Stimulated activated memory B cell treated with anti-CD40 and anti-IgM and Interleukin-4, amounts not matched to agents 10 μg/mL and 1 μg/mL and 100 μg/mL, for 72 hours (primary cell): ENCODE data around the gene AFAP1L1.
A peak's percentile ranks its signal among the peaks of the same experiment; 100 is the strongest.

Experiments used
- ATAC-seq: fragments of 150-1000 bp; cut with Tn5 transposase; 2 replicates; pipeline ENCODE4 v1.10.0; 2021
- H3K27ac Mint-ChIP-seq: one replicate; pipeline ENCODE4 v1.8.0; 2022; ENCODE audit warnings: mild to moderate bottlenecking, mixed read lengths
- H3K27me3 Mint-ChIP-seq: one replicate; pipeline ENCODE4 v1.8.0; 2022; ENCODE audit warnings: mixed read lengths
- H3K36me3 Mint-ChIP-seq: one replicate; pipeline ENCODE4 v1.8.0; 2022; ENCODE audit warnings: mixed read lengths
- H3K4me1 Mint-ChIP-seq: one replicate; pipeline ENCODE4 v1.8.0; 2022; ENCODE audit warnings: mixed read lengths
- H3K4me3 Mint-ChIP-seq: one replicate; pipeline ENCODE4 v1.8.0; 2022; ENCODE audit warnings: mild to moderate bottlenecking, moderate library complexity, mixed read lengths
- H3K9me3 Mint-ChIP-seq: one replicate; pipeline ENCODE4 v1.8.0; 2022; ENCODE audit warnings: mixed read lengths

AFAP1L1 gene

DNA sequence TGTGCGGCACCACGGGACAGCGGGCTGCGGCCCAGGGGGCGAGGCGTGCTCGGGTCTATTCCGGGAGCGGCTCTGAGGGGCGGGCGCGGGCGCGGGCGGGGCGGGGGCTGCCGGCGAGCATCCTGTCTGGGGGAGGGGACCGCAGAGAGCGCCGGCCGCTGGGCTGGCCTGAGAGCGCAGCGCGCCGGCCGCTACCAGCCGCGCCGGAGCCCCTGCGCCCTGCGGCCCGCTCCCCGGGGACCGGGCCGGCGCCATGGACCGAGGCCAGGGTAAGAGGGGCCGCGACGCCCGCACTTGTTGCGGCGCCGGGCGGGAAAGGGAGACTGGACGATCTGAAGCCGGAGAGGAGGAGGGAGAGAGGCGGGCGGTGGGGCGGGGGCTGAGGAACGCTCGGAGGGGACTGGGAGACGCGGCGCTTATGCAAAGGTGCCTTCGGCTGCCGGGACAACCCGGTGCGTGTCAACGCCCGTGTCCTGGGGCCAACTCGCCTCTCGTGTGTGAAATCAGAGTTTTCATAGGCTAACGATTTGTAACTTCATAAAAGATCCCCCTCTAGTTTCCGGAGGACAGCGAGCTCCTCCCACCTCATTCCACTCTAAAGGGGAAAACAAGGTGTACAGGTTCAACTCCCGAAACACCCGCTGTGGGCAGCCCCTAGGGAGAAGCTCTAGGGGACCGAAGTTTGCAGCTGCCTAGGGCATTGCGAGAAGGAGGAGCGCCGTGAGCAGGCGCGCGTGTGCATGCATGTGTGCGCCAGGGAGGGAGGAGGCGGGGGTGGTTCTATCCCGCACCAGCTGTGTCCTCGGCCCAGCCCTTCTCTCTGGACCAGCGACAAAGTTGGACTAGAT, at the start of gene AFAP1L1:
Gene AFAP1L1, plus strand, starts transcription at position 144 of the 848 bp plus-strand sequence. Its CDS starts 110 bp downstream, at position 254.
- H3K9me3 Mint-ChIP-seq: peaks cover 9% of the 10 kb centered on the region
- H3K4me1 Mint-ChIP-seq: peaks cover 14% of the 10 kb centered on the region
- peaks cover 54% of the 10 kb centered on the region for H3K27me3 Mint-ChIP-seq

DNA sequence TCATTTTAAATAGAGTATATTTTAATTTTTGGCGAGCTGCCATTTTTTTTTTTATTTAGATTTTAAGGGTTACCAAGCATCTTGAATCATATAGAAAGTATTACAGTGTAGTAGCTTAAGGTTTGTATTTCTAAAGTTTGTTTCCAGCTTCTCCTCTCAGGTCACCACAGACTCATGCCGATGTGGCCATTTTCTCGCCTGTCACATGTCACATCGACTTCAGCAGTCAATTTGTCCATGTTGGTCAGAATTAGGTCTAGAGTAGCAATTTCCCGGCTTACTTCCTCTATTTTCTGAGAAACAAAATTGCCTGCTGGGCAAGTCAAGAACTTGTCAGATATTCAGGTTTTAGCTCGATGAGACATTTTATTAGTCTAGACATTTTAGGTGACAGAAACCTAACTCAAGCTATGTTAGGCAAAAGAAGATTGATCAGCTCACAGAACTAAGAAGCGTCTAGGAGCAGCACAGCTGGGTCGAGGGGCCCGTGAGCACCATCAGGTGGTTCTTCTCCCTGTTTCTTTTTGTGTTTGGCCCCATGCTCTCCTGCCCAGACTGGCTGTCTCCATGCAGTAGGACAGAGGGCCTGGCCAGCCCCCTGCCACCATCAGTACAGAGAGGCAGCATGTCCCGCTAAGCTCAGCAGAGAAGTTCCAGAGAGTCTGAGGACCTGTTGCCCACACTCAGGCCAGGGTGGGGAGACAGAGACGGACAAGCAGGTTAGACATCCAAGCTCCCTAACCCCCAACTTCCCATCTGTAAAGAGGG, 48.4 kb upstream of the AFAP1L1 start:
- Mint-ChIP-seq H3K4me1 (no peaks in the 10 kb centered on the region), H3K27me3 (peaks cover 25% of the 10 kb centered on the region), H3K4me3 (no peak overlapping the region), H3K27ac (no peak overlapping the region), H3K36me3 (no peaks in the 10 kb centered on the region), H3K9me3 (no peaks in the 10 kb centered on the region)
- ATAC-seq: no peak

More for the DNA sequence above, at the start of gene AFAP1L1:
- Mint-ChIP-seq H3K27ac (no peak within 1 kb of the TSS), H3K36me3 (no peaks in the 10 kb centered on the region), H3K4me3 (peak within 1 kb of the TSS; percentile 81)
- peak; percentile 74 for ATAC-seq

DNA sequence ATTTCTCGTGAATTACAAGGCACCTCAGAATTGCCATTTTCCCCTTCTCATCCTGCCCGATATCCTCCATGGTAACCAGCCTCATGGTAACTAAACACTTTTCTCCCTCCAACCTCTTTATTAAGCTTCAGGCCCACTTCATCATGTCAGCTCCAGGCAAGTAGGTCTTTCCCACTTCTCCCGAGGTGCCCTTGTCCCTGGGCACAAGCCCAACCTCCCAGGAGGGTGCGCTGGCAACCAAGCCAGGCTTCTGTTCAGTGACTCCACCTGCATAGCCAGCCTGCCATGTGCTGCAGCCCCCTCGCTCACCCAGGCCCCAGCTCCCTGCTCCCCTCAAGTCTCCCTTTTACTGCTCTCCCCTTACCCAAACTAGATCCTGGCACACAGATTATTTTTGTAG, 47.4 kb upstream of the AFAP1L1 start:
- ATAC-seq: no peak
- Mint-ChIP-seq H3K27me3 (peaks cover 28% of the 10 kb centered on the region), H3K36me3 (no peaks in the 10 kb centered on the region), H3K4me1 (no peaks in the 10 kb centered on the region), H3K9me3 (no peaks in the 10 kb centered on the region), H3K27ac (no peak overlapping the region), H3K4me3 (no peak overlapping the region)

DNA sequence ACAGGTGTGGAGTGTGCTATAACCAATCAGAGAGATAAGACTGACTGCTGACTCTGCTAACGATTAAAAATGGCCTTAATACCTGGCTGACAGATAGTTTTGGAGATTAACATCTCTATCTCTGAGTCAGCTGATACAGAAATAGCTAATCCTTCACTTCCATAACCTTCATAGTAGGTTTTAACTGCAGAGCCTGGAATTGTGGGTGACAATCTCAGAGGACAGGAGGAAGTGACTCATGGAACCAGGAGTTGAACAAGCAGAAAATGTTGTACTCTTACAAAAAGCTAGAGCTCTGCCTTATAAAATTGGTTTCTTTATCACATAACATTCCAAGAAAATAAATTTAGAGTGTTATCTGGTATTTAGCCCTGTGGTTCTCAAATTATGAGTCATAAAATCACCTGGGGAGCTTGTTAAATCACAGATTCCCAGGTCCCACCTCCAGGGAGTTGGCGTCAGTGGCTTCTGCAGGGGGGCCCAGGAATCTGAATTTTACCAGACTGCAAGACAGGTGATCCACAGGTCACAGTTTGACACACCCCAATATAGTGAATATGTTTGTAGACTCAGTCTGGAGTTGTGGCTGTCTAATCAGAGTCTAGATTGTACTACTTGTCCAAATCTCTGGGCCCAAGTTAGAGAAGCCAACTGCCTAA, 44.4 kb upstream of the AFAP1L1 start:
- no peak overlapping the region for H3K27ac Mint-ChIP-seq
- no peak for ATAC-seq
- no peaks in the 10 kb centered on the region for H3K36me3 Mint-ChIP-seq

DNA sequence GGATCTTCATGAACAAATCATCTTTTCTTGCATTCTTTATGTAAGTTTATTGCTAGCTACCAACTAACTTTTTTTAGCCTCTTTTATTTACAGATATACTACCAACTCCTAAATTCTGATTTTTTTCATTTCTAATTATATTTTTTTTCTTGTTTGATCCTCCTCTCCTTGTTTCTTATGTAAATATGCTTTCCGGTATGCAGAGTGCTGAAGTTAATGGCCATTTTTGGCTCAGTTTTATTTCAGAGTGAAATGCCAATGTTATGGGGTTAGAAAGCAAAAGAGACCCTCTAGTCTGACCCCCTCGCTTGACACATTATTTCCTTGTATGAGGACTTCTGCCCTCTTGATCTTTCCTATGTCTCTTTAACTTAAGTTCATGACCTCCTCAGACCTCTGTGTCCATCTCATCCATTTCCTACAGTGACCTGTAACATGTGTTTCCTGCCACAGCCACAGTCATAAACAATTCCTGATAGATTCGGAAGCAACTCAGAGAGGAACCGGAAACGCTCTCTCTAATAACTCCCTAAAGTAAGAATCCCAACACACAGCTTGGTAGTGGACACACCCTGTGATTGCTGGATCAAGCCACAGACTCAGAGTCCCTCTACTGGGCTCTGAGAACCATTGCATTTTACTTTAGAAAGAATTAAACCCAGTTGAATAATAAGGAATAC, 42.9 kb upstream of the AFAP1L1 start:
- H3K4me3 Mint-ChIP-seq: no peak overlapping the region
- H3K27ac Mint-ChIP-seq: no peak overlapping the region
- ATAC-seq: no peak
- no peaks in the 10 kb centered on the region for H3K4me1 Mint-ChIP-seq
- no peaks in the 10 kb centered on the region for H3K9me3 Mint-ChIP-seq
- peaks cover 23% of the 10 kb centered on the region for H3K27me3 Mint-ChIP-seq
- no peaks in the 10 kb centered on the region for H3K36me3 Mint-ChIP-seq

More for the DNA sequence above, 44.4 kb upstream of the AFAP1L1 start:
- no peaks in the 10 kb centered on the region for H3K9me3 Mint-ChIP-seq
- peaks cover 23% of the 10 kb centered on the region for H3K27me3 Mint-ChIP-seq
- H3K4me3 Mint-ChIP-seq: no peak overlapping the region
- H3K4me1 Mint-ChIP-seq: no peaks in the 10 kb centered on the region

DNA sequence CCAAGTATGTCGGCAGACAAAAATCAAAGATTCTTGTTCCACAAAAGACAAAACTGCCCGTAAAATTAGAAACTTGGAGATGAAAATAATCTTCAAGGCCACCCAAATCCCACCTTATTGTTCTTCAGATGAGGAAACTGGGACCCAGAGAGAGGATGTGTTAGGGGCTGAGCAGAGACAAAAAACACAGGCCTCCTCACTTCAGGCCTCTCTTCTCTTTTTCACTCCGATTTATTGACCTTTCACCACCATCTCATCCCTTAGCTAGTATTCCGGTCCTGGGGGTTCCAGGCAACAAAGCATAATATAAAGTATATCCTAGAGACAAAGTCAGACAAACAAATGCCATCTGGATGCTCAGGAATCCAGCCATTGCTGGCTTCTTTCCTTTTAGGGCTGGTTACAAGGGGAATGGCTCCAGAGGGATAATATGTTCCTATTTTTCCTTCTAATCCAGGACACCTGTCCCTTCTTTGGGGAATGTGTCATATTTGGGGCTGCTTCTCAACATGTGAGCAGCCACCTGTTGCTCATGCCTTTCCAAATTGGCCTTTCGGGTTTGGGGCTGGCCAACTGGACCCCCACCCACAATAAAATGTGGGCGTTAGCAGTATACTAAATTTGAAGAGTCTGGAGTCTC, 42.2 kb upstream of the AFAP1L1 start:
- no peaks in the 10 kb centered on the region for H3K9me3 Mint-ChIP-seq
- no peaks in the 10 kb centered on the region for H3K36me3 Mint-ChIP-seq
- H3K27ac Mint-ChIP-seq: no peak overlapping the region
- ATAC-seq: no peak
- H3K4me1 Mint-ChIP-seq: no peaks in the 10 kb centered on the region
- H3K27me3 Mint-ChIP-seq: peaks cover 23% of the 10 kb centered on the region
- H3K4me3 Mint-ChIP-seq: no peak overlapping the region

DNA sequence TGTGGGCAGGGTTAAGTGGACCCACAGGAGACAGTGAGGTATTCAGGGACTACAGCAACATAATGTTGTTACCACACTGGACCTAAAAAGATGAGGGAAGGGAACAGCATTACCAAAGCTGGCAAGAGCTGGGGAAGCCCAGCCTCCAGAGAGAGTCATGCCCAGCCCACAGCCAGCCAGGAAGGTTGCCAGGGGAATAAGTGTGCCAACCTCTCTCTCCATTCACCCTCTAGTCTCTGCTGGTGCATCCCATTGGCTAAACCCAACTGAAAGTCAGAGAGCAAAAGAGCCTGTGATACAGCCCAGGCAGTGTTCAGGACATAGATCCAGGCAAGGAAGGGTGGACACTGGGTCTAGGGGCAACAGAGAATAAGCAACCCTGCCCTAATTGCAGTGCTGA, 35.8 kb upstream of the AFAP1L1 start:
- H3K27me3 Mint-ChIP-seq: peaks cover 20% of the 10 kb centered on the region
- no peak overlapping the region for H3K4me3 Mint-ChIP-seq
- H3K27ac Mint-ChIP-seq: no peak overlapping the region
- H3K9me3 Mint-ChIP-seq: no peaks in the 10 kb centered on the region
- H3K4me1 Mint-ChIP-seq: peaks cover 6% of the 10 kb centered on the region
- H3K36me3 Mint-ChIP-seq: no peaks in the 10 kb centered on the region
- no peak for ATAC-seq

DNA sequence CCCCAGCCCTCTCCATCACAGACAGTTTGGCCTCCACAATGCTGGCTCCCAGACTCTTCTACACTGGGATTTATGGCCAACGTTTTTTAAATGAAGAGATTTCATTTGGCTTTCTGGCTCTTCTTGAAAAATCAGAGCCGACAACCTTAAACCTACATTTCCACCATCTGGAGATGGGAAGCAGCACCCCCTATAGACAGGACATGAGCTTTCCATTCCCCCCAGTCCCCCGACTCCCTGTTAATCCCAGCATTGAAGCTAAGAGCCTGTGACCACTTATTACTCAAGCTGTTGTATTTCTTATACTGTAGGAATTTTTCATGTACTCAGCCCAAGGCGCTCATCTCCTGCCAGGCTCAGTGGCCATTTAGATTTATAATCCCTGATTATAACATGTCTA, 34.0 kb upstream of the AFAP1L1 start:
- Mint-ChIP-seq H3K27me3 (peaks cover 28% of the 10 kb centered on the region), H3K36me3 (no peaks in the 10 kb centered on the region), H3K27ac (no peak overlapping the region), H3K4me3 (no peak overlapping the region), H3K9me3 (no peaks in the 10 kb centered on the region), H3K4me1 (peaks cover 6% of the 10 kb centered on the region)
- ATAC-seq: no peak

DNA sequence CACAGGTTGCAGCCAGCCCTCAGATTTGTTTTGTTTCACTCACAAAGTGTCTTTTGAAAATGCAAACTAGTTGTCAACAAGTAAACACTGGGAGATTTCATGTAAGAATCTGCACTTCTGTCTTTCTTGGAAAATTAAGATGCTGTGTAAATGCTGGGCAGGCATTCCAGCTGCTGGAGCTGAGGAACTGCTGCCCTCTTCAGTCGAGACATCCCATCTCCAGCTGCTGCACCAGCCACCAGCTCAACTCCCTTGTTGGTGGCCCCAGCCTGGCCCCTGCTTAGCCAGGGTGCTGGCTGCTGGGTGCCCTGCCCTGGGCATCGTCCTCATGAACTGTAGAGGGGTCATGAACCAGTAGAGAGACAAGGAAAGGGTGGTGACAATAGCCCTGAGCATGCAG, 33.1 kb upstream of the AFAP1L1 start:
- no peak overlapping the region for H3K4me3 Mint-ChIP-seq
- no peak overlapping the region for H3K27ac Mint-ChIP-seq
- H3K9me3 Mint-ChIP-seq: no peaks in the 10 kb centered on the region
- H3K27me3 Mint-ChIP-seq: peaks cover 28% of the 10 kb centered on the region
- no peak for ATAC-seq
- peaks cover 6% of the 10 kb centered on the region for H3K4me1 Mint-ChIP-seq
- no peaks in the 10 kb centered on the region for H3K36me3 Mint-ChIP-seq

DNA sequence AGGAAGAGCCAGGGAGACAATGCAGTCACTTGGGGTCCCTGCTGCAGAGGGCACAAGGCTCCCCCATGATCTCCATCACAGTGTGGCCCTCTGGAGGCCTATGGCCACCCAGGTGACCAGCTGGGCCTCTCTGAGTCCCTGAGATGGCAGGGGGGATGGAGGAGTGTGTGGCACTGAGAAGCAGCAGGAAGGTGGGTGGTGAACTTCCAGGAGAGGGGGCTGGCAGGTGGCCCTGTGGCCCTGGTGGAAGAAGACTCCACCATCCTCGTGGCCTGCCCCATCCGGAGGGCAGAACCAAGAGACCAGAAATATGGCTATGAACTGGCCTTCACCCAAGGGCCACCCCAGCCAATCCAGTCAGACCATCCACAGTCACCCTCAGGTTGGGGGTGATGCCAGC, 31.7 kb upstream of the AFAP1L1 start:
- no peak overlapping the region for H3K27ac Mint-ChIP-seq
- H3K4me1 Mint-ChIP-seq: peaks cover 6% of the 10 kb centered on the region
- no peaks in the 10 kb centered on the region for H3K36me3 Mint-ChIP-seq
- no peak for ATAC-seq
- peaks cover 32% of the 10 kb centered on the region for H3K27me3 Mint-ChIP-seq
- H3K4me3 Mint-ChIP-seq: no peak overlapping the region
- H3K9me3 Mint-ChIP-seq: no peaks in the 10 kb centered on the region

DNA sequence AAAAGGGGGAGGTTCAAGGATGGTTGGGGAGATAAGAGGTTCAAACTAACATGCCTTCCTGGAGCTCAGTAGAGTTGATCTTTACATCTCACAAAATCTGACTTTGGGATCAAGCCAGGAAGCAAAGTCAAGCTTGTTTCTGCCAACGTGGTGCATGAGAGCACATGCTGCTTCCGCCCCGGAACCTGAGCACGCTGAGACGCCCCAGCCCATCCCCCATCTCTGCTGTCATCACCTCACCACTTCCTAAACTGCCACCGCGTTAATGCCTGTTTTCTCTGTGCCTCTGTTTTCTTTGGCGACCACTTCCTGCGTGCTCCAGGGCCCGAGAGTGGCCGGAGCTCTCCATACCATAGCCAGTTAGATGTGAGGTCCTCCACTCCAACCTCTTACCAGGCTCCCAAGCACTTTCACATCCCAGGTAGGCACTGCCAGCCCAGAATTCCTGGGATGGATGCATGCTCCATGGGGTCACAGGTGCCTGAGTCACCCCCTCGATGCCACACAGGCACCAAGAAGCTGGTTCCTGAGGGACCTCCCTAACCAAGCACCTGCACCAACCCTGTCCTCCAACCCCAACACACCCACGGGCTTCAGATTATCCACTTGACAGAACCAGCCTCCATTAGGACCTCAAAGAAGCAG, 31.2 kb upstream of the AFAP1L1 start:
- H3K9me3 Mint-ChIP-seq: no peaks in the 10 kb centered on the region
- peaks cover 6% of the 10 kb centered on the region for H3K4me1 Mint-ChIP-seq
- H3K27me3 Mint-ChIP-seq: peaks cover 37% of the 10 kb centered on the region
- no peak for ATAC-seq
- H3K4me3 Mint-ChIP-seq: no peak overlapping the region
- H3K27ac Mint-ChIP-seq: no peak overlapping the region
- no peaks in the 10 kb centered on the region for H3K36me3 Mint-ChIP-seq

DNA sequence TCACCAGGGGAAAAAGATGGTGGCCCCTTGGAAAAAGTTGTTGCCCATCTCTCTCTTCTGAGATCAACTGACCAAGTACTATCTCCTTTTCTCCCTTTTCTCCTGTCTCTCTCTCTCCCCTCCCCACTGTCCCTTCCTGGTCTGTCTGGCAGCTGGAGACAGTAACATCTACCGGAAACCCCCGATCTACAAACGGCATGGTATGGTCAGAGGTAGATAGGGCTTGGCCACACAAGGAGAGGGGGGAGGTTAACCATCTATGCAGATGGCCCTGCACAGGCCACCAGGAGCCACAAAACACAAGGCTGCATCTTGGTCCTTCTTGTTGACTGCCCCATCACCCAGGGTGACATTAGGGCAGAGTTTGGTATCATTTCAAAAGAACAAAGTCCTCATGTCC, 29.3 kb upstream of the AFAP1L1 start:
- Mint-ChIP-seq H3K27ac (no peak overlapping the region), H3K9me3 (no peaks in the 10 kb centered on the region), H3K4me1 (peaks cover 6% of the 10 kb centered on the region), H3K36me3 (no peaks in the 10 kb centered on the region), H3K27me3 (peaks cover 49% of the 10 kb centered on the region), H3K4me3 (no peak overlapping the region)
- ATAC-seq: no peak

DNA sequence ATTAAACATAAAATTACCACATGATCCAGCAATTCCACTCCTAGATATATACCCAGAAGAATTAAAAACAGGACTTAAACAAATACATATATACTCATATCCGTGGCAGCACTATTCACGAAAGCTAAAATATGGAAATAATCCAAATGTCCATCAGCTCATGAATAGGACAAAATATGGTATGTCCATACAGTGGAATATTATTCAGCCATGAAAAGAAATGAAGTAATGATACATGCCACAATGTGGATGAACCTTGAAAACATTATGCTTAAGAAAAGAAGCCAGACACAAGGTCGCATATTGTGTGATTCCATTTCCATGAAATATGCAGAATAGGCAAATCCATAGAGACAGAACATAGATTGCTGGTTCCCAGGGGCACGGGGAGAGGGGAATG, 24.8 kb upstream of the AFAP1L1 start:
- H3K4me3 Mint-ChIP-seq: no peak overlapping the region
- no peaks in the 10 kb centered on the region for H3K36me3 Mint-ChIP-seq
- H3K27me3 Mint-ChIP-seq: peaks cover 32% of the 10 kb centered on the region
- no peaks in the 10 kb centered on the region for H3K4me1 Mint-ChIP-seq
- ATAC-seq: no peak
- H3K9me3 Mint-ChIP-seq: no peaks in the 10 kb centered on the region
- H3K27ac Mint-ChIP-seq: no peak overlapping the region

DNA sequence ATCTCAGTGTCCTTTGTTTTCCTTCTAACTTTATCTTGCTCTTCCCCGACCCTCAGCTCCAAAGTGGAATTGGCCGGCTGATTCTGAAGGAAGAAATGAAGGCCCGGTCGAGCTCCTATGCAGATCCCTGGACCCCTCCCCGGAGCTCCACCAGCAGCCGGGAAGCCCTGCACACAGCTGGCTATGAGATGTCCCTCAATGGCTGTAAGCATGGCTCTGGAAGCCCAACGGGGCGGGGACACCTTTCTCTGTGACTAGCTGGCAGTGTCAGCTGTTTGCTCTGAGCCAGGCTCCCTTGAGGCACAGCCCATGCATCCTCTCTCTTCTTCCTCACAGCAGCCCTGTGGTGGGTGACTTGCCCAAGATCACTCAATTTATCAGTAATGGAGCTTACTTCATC, 23.9 kb upstream of the AFAP1L1 start:
- H3K27ac Mint-ChIP-seq: no peak overlapping the region
- H3K9me3 Mint-ChIP-seq: no peaks in the 10 kb centered on the region
- no peak for ATAC-seq
- no peaks in the 10 kb centered on the region for H3K4me1 Mint-ChIP-seq
- no peak overlapping the region for H3K4me3 Mint-ChIP-seq
- peaks cover 32% of the 10 kb centered on the region for H3K27me3 Mint-ChIP-seq
- H3K36me3 Mint-ChIP-seq: no peaks in the 10 kb centered on the region
